ENCODE results near the gene TEX52.

DNA sequence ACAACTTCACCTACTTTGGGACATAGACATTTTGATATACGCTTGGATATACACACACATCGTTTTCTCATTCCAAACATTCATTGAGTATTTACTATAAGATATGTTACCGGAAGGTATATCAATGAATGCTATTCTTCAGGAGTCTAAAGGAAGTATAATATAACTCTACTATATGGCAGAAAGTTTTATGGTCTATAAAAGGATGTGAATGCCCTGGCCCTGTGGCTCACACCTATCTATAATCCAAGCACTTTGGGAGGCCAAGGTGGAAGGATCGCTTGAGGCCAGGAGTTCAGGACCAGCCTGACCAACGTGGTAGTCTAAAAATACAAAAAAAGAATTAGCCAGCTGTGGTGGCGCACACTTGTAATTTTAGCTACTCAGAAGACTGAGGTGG, 27.6 kb downstream of the TEX52 start:
- no peak for TF ChIP-seq POLR2AphosphoS5 (IDR thresholded peaks at IDR 0.05)
- TF ChIP-seq CTCF (IDR thresholded peaks at IDR 0.05; ENCODE audit: poor library complexity, severe bottlenecking): no peak
- no peak for TF ChIP-seq EZH2 (IDR thresholded peaks at IDR 0.05; ENCODE audit: borderline replicate concordance, insufficient read depth, low read length, poor library complexity, severe bottlenecking)
- TF ChIP-seq TAF1 (IDR thresholded peaks at IDR 0.05; ENCODE audit: low read depth): no peak
- TF ChIP-seq, protein P1, sequence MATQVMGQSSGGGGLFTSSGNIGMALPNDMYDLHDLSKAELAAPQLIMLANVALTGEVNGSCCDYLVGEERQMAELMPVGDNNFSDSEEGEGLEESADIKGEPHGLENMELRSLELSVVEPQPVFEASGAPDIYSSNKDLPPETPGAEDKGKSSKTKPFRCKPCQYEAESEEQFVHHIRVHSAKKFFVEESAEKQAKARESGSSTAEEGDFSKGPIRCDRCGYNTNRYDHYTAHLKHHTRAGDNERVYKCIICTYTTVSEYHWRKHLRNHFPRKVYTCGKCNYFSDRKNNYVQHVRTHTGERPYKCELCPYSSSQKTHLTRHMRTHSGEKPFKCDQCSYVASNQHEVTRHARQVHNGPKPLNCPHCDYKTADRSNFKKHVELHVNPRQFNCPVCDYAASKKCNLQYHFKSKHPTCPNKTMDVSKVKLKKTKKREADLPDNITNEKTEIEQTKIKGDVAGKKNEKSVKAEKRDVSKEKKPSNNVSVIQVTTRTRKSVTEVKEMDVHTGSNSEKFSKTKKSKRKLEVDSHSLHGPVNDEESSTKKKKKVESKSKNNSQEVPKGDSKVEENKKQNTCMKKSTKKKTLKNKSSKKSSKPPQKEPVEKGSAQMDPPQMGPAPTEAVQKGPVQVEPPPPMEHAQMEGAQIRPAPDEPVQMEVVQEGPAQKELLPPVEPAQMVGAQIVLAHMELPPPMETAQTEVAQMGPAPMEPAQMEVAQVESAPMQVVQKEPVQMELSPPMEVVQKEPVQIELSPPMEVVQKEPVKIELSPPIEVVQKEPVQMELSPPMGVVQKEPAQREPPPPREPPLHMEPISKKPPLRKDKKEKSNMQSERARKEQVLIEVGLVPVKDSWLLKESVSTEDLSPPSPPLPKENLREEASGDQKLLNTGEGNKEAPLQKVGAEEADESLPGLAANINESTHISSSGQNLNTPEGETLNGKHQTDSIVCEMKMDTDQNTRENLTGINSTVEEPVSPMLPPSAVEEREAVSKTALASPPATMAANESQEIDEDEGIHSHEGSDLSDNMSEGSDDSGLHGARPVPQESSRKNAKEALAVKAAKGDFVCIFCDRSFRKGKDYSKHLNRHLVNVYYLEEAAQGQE (IDR thresholded peaks at IDR 0.05; ENCODE audit: borderline replicate concordance): no peak
- TF ChIP-seq MXI1 (conservative IDR thresholded peaks at IDR 0.05; ENCODE audit: poor library complexity, severe bottlenecking): no peak
- no peak for TF ChIP-seq EP300 (conservative IDR thresholded peaks at IDR 0.05; ENCODE audit: poor library complexity, severe bottlenecking)
